Naive thymus-derived CD4-positive, alpha-beta T cell (primary cell): ENCODE data around the gene RASIP1. TPM values are rescaled to one million over a fixed set of nuclear protein-coding genes. Genes with fewer than 3 reads are reported as not detected.

ENCODE experiments used
- ATAC-seq: fragments of 150-1000 bp; cut with Tn5 transposase; 2 replicates; pipeline ENCODE4 v1.10.0; 2021; ENCODE audit warnings: mild to moderate bottlenecking, moderate library complexity
- CTCF ChIA-PET: fragments of 350-600 bp; sonication (Branson Sonifier 250); formaldehyde crosslinking; loops from one replicate; lab custom pipeline; 2021; ENCODE audit warnings: antibody characterized with exemption; lab: Charles Lee
- POLR2A ChIA-PET: fragments of 350-600 bp; sonication (Branson Sonifier 250); formaldehyde crosslinking; loops from one replicate; lab custom pipeline; 2021; ENCODE audit warnings: antibody characterized with exemption, inconsistent platforms; lab: Charles Lee
- DNase-seq, 9 donors: peaks; one replicate each; pipeline versions ENCODE4 v3.0.0 to v3.0.0-alpha.2; 2020 to 2022; ENCODE audit warnings: mixed read lengths in 1 of 9
- H3K27ac ChIP-seq: one replicate; pipeline ENCODE4 v1.7.0; 2013; ENCODE audit warnings: mild to moderate bottlenecking, low read depth, low read length, moderate library complexity
- H3K27me3 ChIP-seq, 2 donors: one replicate each; pipeline ENCODE4 v1.7.0; 2013; ENCODE audit warnings: low read length in 2 of 2, mild to moderate bottlenecking in 2 of 2, moderate library complexity in 2 of 2; ENCODE audit not compliant: control insufficient read depth in 2 of 2, insufficient read depth in 2 of 2
- H3K36me3 ChIP-seq, 3 experiments: 1 replicate in 2 of 3; 2 replicates in 1 of 3; pipeline ENCODE4 v1.7.0; 2013; ENCODE audit warnings: low read length in 3 of 3, mild to moderate bottlenecking in 3 of 3, moderate library complexity in 1 of 3; ENCODE audit not compliant: insufficient read depth in 3 of 3, control insufficient read depth in 2 of 3
- H3K4me1 ChIP-seq, 2 donors: one replicate each; pipeline ENCODE4 v1.7.0; 2013; ENCODE audit warnings: low read length in 2 of 2, mild to moderate bottlenecking in 2 of 2, moderate library complexity in 1 of 2; ENCODE audit not compliant: control insufficient read depth in 2 of 2, insufficient read depth in 2 of 2
- H3K4me3 ChIP-seq: 2 replicates; pipeline ENCODE4 v1.7.0; 2013; ENCODE audit warnings: mild to moderate bottlenecking, low read length
- H3K9me3 ChIP-seq, 3 experiments: 1 replicate in 2 of 3; 2 replicates in 1 of 3; pipeline ENCODE4 v1.7.0; 2013; ENCODE audit warnings: low read length in 3 of 3; ENCODE audit not compliant: control insufficient read depth in 2 of 3
- H3K27ac Mint-ChIP-seq, 9 donors: one replicate each; pipeline ENCODE4 v1.8.0; 2020 to 2022; ENCODE audit warnings: mixed read lengths in 9 of 9, mild to moderate bottlenecking in 8 of 9, moderate library complexity in 5 of 9, inconsistent platforms in 2 of 9
- H3K27me3 Mint-ChIP-seq, 5 donors: one replicate each; pipeline ENCODE4 v1.8.0; 2021 to 2022; ENCODE audit warnings: mixed read lengths in 5 of 5, mild to moderate bottlenecking in 1 of 5
- H3K36me3 Mint-ChIP-seq, 5 donors: one replicate each; pipeline ENCODE4 v1.8.0; 2020 to 2022; ENCODE audit warnings: mixed read lengths in 5 of 5, mild to moderate bottlenecking in 3 of 5, inconsistent platforms in 1 of 5
- H3K4me1 Mint-ChIP-seq, 7 donors: one replicate each; pipeline ENCODE4 v1.8.0; 2020 to 2022; ENCODE audit warnings: mixed read lengths in 7 of 7, mild to moderate bottlenecking in 3 of 7, inconsistent platforms in 1 of 7
- H3K4me3 Mint-ChIP-seq, 10 donors: one replicate each; pipeline ENCODE4 v1.8.0; 2020 to 2022; ENCODE audit warnings: mild to moderate bottlenecking in 10 of 10, mixed read lengths in 10 of 10, moderate library complexity in 6 of 10, inconsistent platforms in 2 of 10
- H3K9me3 Mint-ChIP-seq, 11 donors: one replicate each; pipeline ENCODE4 v1.8.0; 2020 to 2022; ENCODE audit warnings: mixed read lengths in 11 of 11, mild to moderate bottlenecking in 4 of 11, inconsistent platforms in 1 of 11, moderate library complexity in 1 of 11
- intact Hi-C, 2 donors: fragments of 100-400 bp; cut with micrococcal nuclease; formaldehyde crosslinking; loops; one replicate each; pipeline ENCODE4 v1.15.1; 2023
- polyA plus RNA-seq, 2 donors: library from polyadenylated mRNA; unstranded; fragments of 300-500 nt; fragmentation: Illumina TruSeq; gene quantifications; one replicate each; pipeline ENCODE4 v1.2.3, GENCODE V29; 2021
- total RNA-seq, 6 experiments: library from RNA in 5 of 6; stranded (reverse) in 5 of 6; gene quantifications; 1 replicate in 5 of 6; 2 replicates in 1 of 6; pipeline ENCODE4 v1.2.3 and lab custom pipeline; 2021 to 2026

RASIP1 gene
- total and polyA plus RNA-seq, 7 experiments from 2014 or later, result 0.12 to 0.65 (median 0.17) TPM; not detected in 3

DNA sequence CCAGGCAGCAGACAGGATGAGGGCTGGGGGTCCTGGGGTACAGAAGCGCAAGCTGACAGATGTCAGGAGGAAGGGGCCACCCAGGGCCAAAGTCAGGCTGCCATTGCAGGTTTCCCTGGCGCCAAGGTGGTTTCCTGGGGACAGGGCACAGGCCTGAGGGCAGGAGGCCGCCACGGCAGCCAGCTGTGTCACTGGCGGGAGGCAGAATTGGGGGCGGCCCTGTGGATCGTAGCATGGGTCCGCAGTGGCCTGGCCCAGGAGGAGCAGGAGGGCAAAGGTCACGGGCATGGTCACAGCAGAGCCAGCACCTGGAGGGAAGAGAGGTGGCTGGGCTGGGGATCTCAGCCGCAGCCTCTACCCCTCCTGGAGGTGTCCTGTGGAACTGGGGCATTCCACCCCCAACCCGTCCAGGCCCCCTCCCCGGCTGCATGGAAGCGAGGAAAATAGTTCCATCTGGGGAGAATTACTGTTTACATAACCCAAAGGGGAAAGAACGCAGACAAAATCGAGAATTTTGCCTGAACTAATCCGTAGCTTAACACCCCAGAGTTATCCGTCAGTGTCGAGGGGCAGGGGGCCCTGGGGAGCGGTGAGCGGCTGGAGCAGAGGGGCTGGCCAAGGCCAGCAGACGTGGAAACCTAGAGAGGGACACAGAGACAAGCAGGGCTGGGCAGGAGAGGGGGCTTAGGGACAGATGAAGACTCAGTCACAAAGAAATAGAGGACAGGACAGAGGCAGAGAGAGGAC is 69.5 kb downstream of the RASIP1 start:
- H3K4me1 Mint-ChIP-seq, result peaks cover 6 to 8% (median 8%) of the 10 kb centered on the region in 7 donors
- DNase-seq (no peak), ATAC-seq (no peak)
- H3K4me3 Mint-ChIP-seq, result no peak overlapping the region
- no peaks in the 10 kb centered on the region for H3K36me3 ChIP-seq
- H3K9me3 ChIP-seq, result no peaks in the 10 kb centered on the region
- ChIA-PET POLR2A (no interaction called here), CTCF (no interaction called here)
- H3K4me3 ChIP-seq, result no peak overlapping the region
- peaks cover 0 to 5% (median 0%) of the 10 kb centered on the region in 5 donors for H3K36me3 Mint-ChIP-seq
- H3K9me3 Mint-ChIP-seq, result peaks cover 0 to 11% (median 0%) of the 10 kb centered on the region in 11 donors
- peak overlapping the region in 1 of 9 donors; percentile 52 for H3K27ac Mint-ChIP-seq
- intact Hi-C loops, result no loop called here
- no peak overlapping the region for H3K27ac ChIP-seq
- peaks cover 6 to 7% of the 10 kb centered on the region in 2 donors for H3K4me1 ChIP-seq
- H3K27me3 ChIP-seq, result no peaks in the 10 kb centered on the region
- H3K27me3 Mint-ChIP-seq, result no peaks in the 10 kb centered on the region

Other genes starting within 250 kb of the RASIP1 start
- 10 to 100 TPM in 4 of 5 experiments, 1 to 10 TPM in 1; 5.3 to 21.4 (median 19.2) TPM for gene LMTK3, start 228.8 kb downstream of the RASIP1 start, total RNA-seq
- under 1 TPM in 1 of 2 donors, not detected in 1; 0.03 TPM for gene LMTK3, start 228.8 kb downstream of the RASIP1 start, polyA plus RNA-seq
- not detected for gene SULT2B1, start 188.4 kb downstream of the RASIP1 start, total RNA-seq
- gene SULT2B1, start 188.4 kb downstream of the RASIP1 start, polyA plus RNA-seq, result under 1 TPM in 1 of 2 donors, not detected in 1; 0.41 TPM
- not detected for gene SPACA4, start 133.9 kb downstream of the RASIP1 start, total RNA-seq
- gene SPACA4, start 133.9 kb downstream of the RASIP1 start, polyA plus RNA-seq, result not detected
- 1 to 10 TPM in 3 of 5 experiments, under 1 TPM in 1, not detected in 1; 0.80 to 3.7 (median 2.9) TPM for gene FAM83E, start 125.5 kb downstream of the RASIP1 start, total RNA-seq
- under 1 TPM in 1 of 2 donors, not detected in 1; 0.66 TPM for gene FAM83E, start 125.5 kb downstream of the RASIP1 start, polyA plus RNA-seq
- 1,000 to 10,000 TPM; 1,570 to 2,826 (median 2,745) TPM for gene RPL18, start 121.4 kb downstream of the RASIP1 start, total RNA-seq
- gene RPL18, start 121.4 kb downstream of the RASIP1 start, polyA plus RNA-seq, result 1,000 to 10,000 TPM; 2,813 to 2,817 TPM
- gene SPHK2, start 121.1 kb downstream of the RASIP1 start, total RNA-seq, result 10 to 100 TPM; 20.1 to 34.7 (median 30.5) TPM
- gene SPHK2, start 121.1 kb downstream of the RASIP1 start, polyA plus RNA-seq, result 10 to 100 TPM; 11.2 to 11.7 TPM
- 10 to 100 TPM; 11.9 to 79.9 (median 33.2) TPM for gene DBP, start 103.2 kb downstream of the RASIP1 start, total RNA-seq
- 100 to 1,000 TPM in 1 of 2 donors, 10 to 100 TPM in 1; 61.7 to 130 TPM for gene DBP, start 103.2 kb downstream of the RASIP1 start, polyA plus RNA-seq
- 10 to 100 TPM in 4 of 5 experiments, 1 to 10 TPM in 1; 7.5 to 20.5 (median 12.5) TPM for gene CA11, start 94.4 kb downstream of the RASIP1 start, total RNA-seq
- gene CA11, start 94.4 kb downstream of the RASIP1 start, polyA plus RNA-seq, result 1 to 10 TPM; 6.3 to 8.0 TPM
- gene NTN5, start 67.6 kb downstream of the RASIP1 start, total RNA-seq, result 1 to 10 TPM in 4 of 5 experiments, under 1 TPM in 1; 0.99 to 5.9 (median 3.0) TPM
- under 1 TPM; 0.41 to 0.59 TPM for gene NTN5, start 67.6 kb downstream of the RASIP1 start, polyA plus RNA-seq
- gene FUT2, start 44.6 kb downstream of the RASIP1 start, total RNA-seq, result not detected
- under 1 TPM; 0.09 to 0.78 TPM for gene FUT2, start 44.6 kb downstream of the RASIP1 start, polyA plus RNA-seq
- gene MAMSTR, start 20.9 kb downstream of the RASIP1 start, total RNA-seq, result 1 to 10 TPM in 3 of 5 experiments, under 1 TPM in 2; 0.80 to 2.1 (median 1.3) TPM
- under 1 TPM; 0.25 to 0.87 TPM for gene MAMSTR, start 20.9 kb downstream of the RASIP1 start, polyA plus RNA-seq
- not detected for gene IZUMO1, start 6.3 kb upstream of the RASIP1 start, total RNA-seq
- not detected for gene IZUMO1, start 6.3 kb upstream of the RASIP1 start, polyA plus RNA-seq
- under 1 TPM in 1 of 5 experiments, not detected in 4; 0.17 TPM for gene FUT1, start 12.0 kb upstream of the RASIP1 start, total RNA-seq
- not detected for gene FUT1, start 12.0 kb upstream of the RASIP1 start, polyA plus RNA-seq
- gene FGF21, start 14.9 kb upstream of the RASIP1 start, total RNA-seq, result not detected
- not detected for gene FGF21, start 14.9 kb upstream of the RASIP1 start, polyA plus RNA-seq
- 10 to 100 TPM; 16.7 to 53.1 (median 22.5) TPM for gene BCAT2, start 70.4 kb upstream of the RASIP1 start, total RNA-seq
- gene BCAT2, start 70.4 kb upstream of the RASIP1 start, polyA plus RNA-seq, result 10 to 100 TPM; 25.5 to 30.9 TPM
- 1 to 10 TPM in 2 of 5 experiments, under 1 TPM in 2, not detected in 1; 0.38 to 2.9 (median 1.2) TPM for gene HSD17B14, start 95.9 kb upstream of the RASIP1 start, total RNA-seq
- gene HSD17B14, start 95.9 kb upstream of the RASIP1 start, polyA plus RNA-seq, result 1 to 10 TPM in 1 of 2 donors, under 1 TPM in 1; 0.66 to 1.7 TPM
- gene PLEKHA4, start 128.0 kb upstream of the RASIP1 start, total RNA-seq, result 1 to 10 TPM; 2.1 to 7.4 (median 4.0) TPM
- gene PLEKHA4, start 128.0 kb upstream of the RASIP1 start, polyA plus RNA-seq, result 1 to 10 TPM; 2.6 to 5.6 TPM
- 1,000 to 10,000 TPM in 1 of 5 experiments, 100 to 1,000 TPM in 1, 10 to 100 TPM in 3; 31.5 to 1,030 (median 71.9) TPM for gene PPP1R15A, start 131.8 kb upstream of the RASIP1 start, total RNA-seq
- gene PPP1R15A, start 131.8 kb upstream of the RASIP1 start, polyA plus RNA-seq, result 10 to 100 TPM; 23.0 to 29.8 TPM
- gene TULP2, start 158.1 kb upstream of the RASIP1 start, total RNA-seq, result not detected
- gene TULP2, start 158.1 kb upstream of the RASIP1 start, polyA plus RNA-seq, result not detected
- 100 to 1,000 TPM; 128 to 252 (median 142) TPM for gene NUCB1, start 159.7 kb upstream of the RASIP1 start, total RNA-seq
- 100 to 1,000 TPM in 1 of 2 donors, 10 to 100 TPM in 1; 70.5 to 150 TPM for gene NUCB1, start 159.7 kb upstream of the RASIP1 start, polyA plus RNA-seq
- 1 to 10 TPM; 1.1 to 1.7 (median 1.3) TPM for gene DHDH, start 193.1 kb upstream of the RASIP1 start, total RNA-seq
- 1 to 10 TPM; 1.0 to 2.7 TPM for gene DHDH, start 193.1 kb upstream of the RASIP1 start, polyA plus RNA-seq
- gene BAX, start 214.3 kb upstream of the RASIP1 start, total RNA-seq, result 100 to 1,000 TPM in 3 of 5 experiments, 10 to 100 TPM in 2; 78.7 to 355 (median 122) TPM
- gene BAX, start 214.3 kb upstream of the RASIP1 start, polyA plus RNA-seq, result 10 to 100 TPM; 49.1 to 66.3 TPM
- 1,000 to 10,000 TPM in 4 of 5 experiments, 100 to 1,000 TPM in 1; 888 to 1,929 (median 1,286) TPM for gene FTL, start 224.7 kb upstream of the RASIP1 start, total RNA-seq
- 1,000 to 10,000 TPM; 3,820 to 4,967 TPM for gene FTL, start 224.7 kb upstream of the RASIP1 start, polyA plus RNA-seq